Esophagus muscularis mucosa (tissue), 4 donors: ENCODE data around the gene TMEM117. TPM values are rescaled to one million over a fixed set of nuclear protein-coding genes. Genes with fewer than 3 reads are reported as not detected.

Source experiments
- DNase-seq: peaks from one replicate; pipeline ENCODE4 v3.0.0-alpha.2; 2017; ENCODE audit errors: extremely low spot score
- H3K27ac ChIP-seq, 4 donors: fragments of 200-600 bp; sonication (generic); replicated peaks in 1 of 4; 1 replicate in 3 of 4; 2 replicates in 1 of 4; pipeline ENCODE4 v1.5.1; 2016 to 2019; ENCODE audit warnings: mild to moderate bottlenecking in 1 of 4
- H3K27me3 ChIP-seq, 4 donors: fragments of 200-600 bp; sonication (generic); one replicate each; pipeline versions ENCODE4 v1.5.1 to v1.6.0; 2016 to 2019
- H3K36me3 ChIP-seq, 4 donors: fragments of 200-600 bp; sonication (generic); one replicate each; pipeline ENCODE4 v1.5.1; 2016 to 2019
- H3K4me1 ChIP-seq, 4 donors: fragments of 200-600 bp; sonication (generic); one replicate each; pipeline ENCODE4 v1.5.1; 2016 to 2019
- H3K4me3 ChIP-seq, 4 donors: fragments of 200-600 bp; sonication (generic); 1 replicate in 2 of 4; 2 replicates in 2 of 4; pipeline ENCODE4 v1.5.1; 2016 to 2019; ENCODE audit warnings: mild to moderate bottlenecking in 4 of 4, moderate library complexity in 1 of 4
- H3K9me3 ChIP-seq, 4 donors: fragments of 200-600 bp; sonication (generic); 1 replicate in 3 of 4; 2 replicates in 1 of 4; pipeline ENCODE4 v1.5.1; 2016 to 2019
- EP300 ChIP-seq: sonication (generic); formaldehyde crosslinking; IDR thresholded peaks from one replicate; pipeline ENCODE4 v1.6.1; 2017; ENCODE audit warnings: antibody characterized with exemption
- POLR2A ChIP-seq: fragments of 450-650 bp; IDR thresholded peaks from one replicate; pipeline ENCODE4 v1.6.1; 2017; ENCODE audit warnings: antibody characterized with exemption, moderate library complexity, mild to moderate bottlenecking, low read depth
- POLR2AphosphoS5 ChIP-seq, 2 donors: sonication (generic); formaldehyde crosslinking; IDR thresholded peaks; one replicate each; pipeline ENCODE4 v1.6.1; 2017; ENCODE audit warnings: antibody characterized with exemption in 2 of 2
- WGBS: methylation state at CpG from one replicate; pipeline ENCODE4 v1.1.5; 2018; 5-methylcytosine and 5-hydroxymethylcytosine counted together
- intact Hi-C: fragments of 100-400 bp; cut with DNase I; formaldehyde crosslinking; loops from one replicate; pipeline ENCODE4 v1.15.1; 2023
- total RNA-seq, 4 donors: library from RNA; depleted of rRNA; stranded (reverse); fragments of >200 nt; gene quantifications; one replicate each; pipeline versions ENCODE4 v1.1.0 to v1.2.1, GENCODE V29; 2016
- TF ChIP-seq, protein P1 (sequence below), 3 experiments: fragments of 200-600 bp in 2 of 3; fragments of 450-650 bp in 1 of 3; sonication (generic) in 2 of 3; IDR thresholded peaks; one replicate each; pipeline ENCODE4 v1.5.1; 2017 to 2019; ENCODE audit warnings: antibody characterized with exemption in 3 of 3, mild to moderate bottlenecking in 2 of 3, moderate library complexity in 1 of 3

TMEM117 gene
- total RNA-seq, 4 donors from 2014 or later: 11.2 to 18.7 (median 12.8) TPM

DNA sequence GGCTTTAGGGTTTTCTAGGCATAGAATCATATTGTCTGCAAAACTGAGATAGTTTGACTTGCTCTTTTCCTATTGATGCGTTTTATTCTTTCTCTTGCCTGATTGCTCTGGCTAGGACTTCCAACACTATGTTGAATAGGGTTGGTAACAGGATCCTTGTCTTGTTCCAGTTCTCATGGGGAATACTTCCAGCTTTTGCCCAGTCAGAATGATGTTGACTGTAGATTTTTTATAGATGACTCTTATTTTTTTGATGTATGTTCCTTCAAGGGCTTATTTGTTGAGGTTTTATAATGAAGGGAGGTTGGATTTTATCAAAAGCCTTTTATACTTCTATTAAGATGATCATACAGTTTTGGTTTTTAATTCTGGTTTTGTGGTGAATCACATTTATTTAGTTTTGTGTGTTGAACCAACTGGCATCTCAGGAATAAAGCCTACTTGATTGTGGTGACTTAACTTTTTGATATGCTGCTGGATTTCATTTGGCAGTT, 478.2 kb downstream of the TMEM117 start:
- 100% methylated on average over 1 of the region's 1 CpG for WGBS
- intact Hi-C loops: no loop called here
- TF ChIP-seq EP300 (no peak), POLR2A (no peak), POLR2AphosphoS5 (IDR thresholded peaks at IDR 0.05) (no peak)
- TF ChIP-seq, protein P1, sequence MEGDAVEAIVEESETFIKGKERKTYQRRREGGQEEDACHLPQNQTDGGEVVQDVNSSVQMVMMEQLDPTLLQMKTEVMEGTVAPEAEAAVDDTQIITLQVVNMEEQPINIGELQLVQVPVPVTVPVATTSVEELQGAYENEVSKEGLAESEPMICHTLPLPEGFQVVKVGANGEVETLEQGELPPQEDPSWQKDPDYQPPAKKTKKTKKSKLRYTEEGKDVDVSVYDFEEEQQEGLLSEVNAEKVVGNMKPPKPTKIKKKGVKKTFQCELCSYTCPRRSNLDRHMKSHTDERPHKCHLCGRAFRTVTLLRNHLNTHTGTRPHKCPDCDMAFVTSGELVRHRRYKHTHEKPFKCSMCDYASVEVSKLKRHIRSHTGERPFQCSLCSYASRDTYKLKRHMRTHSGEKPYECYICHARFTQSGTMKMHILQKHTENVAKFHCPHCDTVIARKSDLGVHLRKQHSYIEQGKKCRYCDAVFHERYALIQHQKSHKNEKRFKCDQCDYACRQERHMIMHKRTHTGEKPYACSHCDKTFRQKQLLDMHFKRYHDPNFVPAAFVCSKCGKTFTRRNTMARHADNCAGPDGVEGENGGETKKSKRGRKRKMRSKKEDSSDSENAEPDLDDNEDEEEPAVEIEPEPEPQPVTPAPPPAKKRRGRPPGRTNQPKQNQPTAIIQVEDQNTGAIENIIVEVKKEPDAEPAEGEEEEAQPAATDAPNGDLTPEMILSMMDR (IDR thresholded peaks at IDR 0.05): no peak

DNA sequence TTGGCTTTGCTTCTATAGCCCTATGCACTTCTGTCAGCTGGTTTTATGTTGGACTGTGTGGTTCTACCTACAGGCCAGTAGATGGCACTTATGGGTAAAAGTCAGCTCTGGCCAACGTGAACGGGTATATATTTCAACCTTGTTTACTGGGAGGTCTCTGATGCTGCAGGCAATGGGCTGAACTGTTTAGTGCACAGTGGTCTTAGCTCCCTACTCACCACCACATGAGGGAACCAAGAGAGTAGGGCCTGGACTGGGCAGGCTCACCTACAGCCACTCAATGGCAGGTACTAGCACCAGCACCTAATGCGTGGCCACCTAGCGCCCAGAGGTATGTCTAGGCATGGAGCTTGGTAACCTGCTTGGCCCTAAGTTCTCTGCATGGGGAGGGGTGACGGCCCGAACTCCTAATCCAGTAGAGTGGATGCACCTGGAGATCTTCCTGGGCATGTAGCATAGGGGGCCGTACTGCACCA, 481.8 kb downstream of the TMEM117 start:
- no peak for DNase-seq
- 74% methylated on average over 7 of the region's 7 CpGs for WGBS
- Histone ChIP-seq H3K27ac (no peak overlapping the region), H3K9me3 (peaks cover 0 to 7% (median 1%) of the 10 kb centered on the region in 4 donors), H3K27me3 (no peaks in the 10 kb centered on the region), H3K36me3 (no peaks in the 10 kb centered on the region), H3K4me1 (no peaks in the 10 kb centered on the region), H3K4me3 (no peak overlapping the region)
- TF ChIP-seq POLR2AphosphoS5 (IDR thresholded peaks at IDR 0.05) (no peak), POLR2A (no peak), EP300 (no peak)
- TF ChIP-seq, protein P1 (IDR thresholded peaks at IDR 0.05): no peak
- intact Hi-C loops: no loop called here

More for the DNA sequence above, 478.2 kb downstream of the TMEM117 start:
- DNase-seq: no peak
- H3K27ac ChIP-seq: no peak overlapping the region
- H3K27me3 ChIP-seq: no peaks in the 10 kb centered on the region
- peaks cover 0 to 10% (median 4%) of the 10 kb centered on the region in 4 donors for H3K9me3 ChIP-seq
- no peaks in the 10 kb centered on the region for H3K36me3 ChIP-seq
- H3K4me1 ChIP-seq: no peaks in the 10 kb centered on the region
- H3K4me3 ChIP-seq: no peak overlapping the region

DNA sequence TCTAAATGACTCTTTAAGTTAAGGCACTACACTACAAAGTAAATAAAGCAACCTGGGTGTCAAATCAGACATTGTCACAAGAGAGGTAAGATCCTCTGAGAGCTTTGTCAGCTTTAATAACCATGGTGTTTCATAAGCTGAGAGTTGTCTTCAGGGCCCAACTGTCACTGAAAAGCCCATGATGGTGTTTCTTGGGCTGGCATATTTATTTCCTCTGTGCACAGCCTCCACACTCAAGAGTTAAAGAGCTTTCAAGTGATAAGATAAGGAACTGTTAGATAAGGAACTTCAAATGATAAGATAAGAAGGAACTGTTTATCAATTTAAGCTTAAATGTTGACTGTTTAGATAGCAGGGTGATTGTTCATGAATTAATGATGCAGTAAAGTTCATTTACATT, 495.4 kb downstream of the TMEM117 start:
- no peak for TF ChIP-seq POLR2A
- TF ChIP-seq POLR2AphosphoS5 (IDR thresholded peaks at IDR 0.05): no peak
- TF ChIP-seq, protein P1 (IDR thresholded peaks at IDR 0.05): no peak
- no peak for TF ChIP-seq EP300
- Histone ChIP-seq H3K36me3 (no peaks in the 10 kb centered on the region), H3K27ac (no peak overlapping the region), H3K27me3 (no peaks in the 10 kb centered on the region), H3K4me3 (no peak overlapping the region), H3K9me3 (no peaks in the 10 kb centered on the region), H3K4me1 (no peaks in the 10 kb centered on the region)
- no peak for DNase-seq
- intact Hi-C loops: no loop called here

DNA sequence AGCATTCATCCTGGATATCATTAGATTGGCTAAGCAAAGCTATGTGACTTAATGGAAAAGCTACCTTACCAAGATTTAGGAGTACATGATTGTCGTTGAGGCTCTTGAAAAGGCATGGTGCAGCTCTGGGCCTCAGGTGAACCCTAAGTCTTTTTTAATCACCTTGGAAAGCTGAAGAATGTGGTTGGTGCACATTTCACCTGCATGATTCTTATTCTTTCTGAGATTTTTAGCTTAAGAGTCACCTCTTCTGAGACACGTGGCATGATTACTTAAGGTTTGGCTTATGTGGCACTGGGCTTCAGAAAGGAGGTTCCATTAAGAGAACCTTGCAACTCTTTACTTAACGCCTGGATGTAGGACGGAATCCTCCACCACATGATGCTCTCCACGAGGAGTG, 498.5 kb downstream of the TMEM117 start:
- intact Hi-C loops: no loop called here
- H3K36me3 ChIP-seq: no peaks in the 10 kb centered on the region
- 83% methylated on average over 5 of the region's 5 CpGs for WGBS

More for the DNA sequence above, 498.5 kb downstream of the TMEM117 start:
- TF ChIP-seq, protein P1 (IDR thresholded peaks at IDR 0.05): no peak
- TF ChIP-seq EP300 (no peak), POLR2A (no peak)
- no peaks in the 10 kb centered on the region for H3K4me1 ChIP-seq
- no peak overlapping the region for H3K27ac ChIP-seq
- no peak for DNase-seq
- H3K27me3 ChIP-seq: no peaks in the 10 kb centered on the region
- no peaks in the 10 kb centered on the region for H3K9me3 ChIP-seq
- no peak overlapping the region for H3K4me3 ChIP-seq
